Measurements from ENCODE around the gene GAS7. TPM values are rescaled to one million over a fixed set of nuclear protein-coding genes. Genes with fewer than 3 reads are reported as not detected.

The GAS7 gene
- total RNA-seq, 1 experiment from 2014 or later, result 4.1 TPM

- H3K36me3 ChIP-seq (ENCODE audit: control insufficient read depth in 1 of 2, insufficient read depth in 2 of 2, low read length in 2 of 2), result no peaks in the 10 kb centered on the region
- H3K4me2 ChIP-seq (ENCODE audit: low read length), result no peak overlapping the region
- no peak overlapping the region for H3K27ac ChIP-seq (ENCODE audit: low read depth, low read length)
- no peaks in the 10 kb centered on the region for H3K9me2 ChIP-seq (ENCODE audit: insufficient read depth)
- ChIA-PET CTCF (no interaction called here), POLR2A (no interaction called here), RAD21 (ENCODE audit: low non-redundant PET in 1 of 2, low total read pairs in 2 of 2, uncharacterized antibody in 2 of 2, unreplicated experiment in 2 of 2) (no interaction called here)
- H2AFZ ChIP-seq (ENCODE audit: low read depth, low read length, poor library complexity, severe bottlenecking), result no peak overlapping the region
- H3K4me1 ChIP-seq (ENCODE audit: control insufficient read depth in 1 of 2, insufficient read depth in 2 of 2, low read length in 2 of 2), result no peaks in the 10 kb centered on the region
- intact Hi-C loops (cut with micrococcal nuclease), result no loop called here
- ATAC-seq (no peak), DNase-seq (ENCODE audit: low read depth, low spot score) (no peak)
- no peak overlapping the region for H3K4me3 ChIP-seq (replicated peaks in 1 of 2; ENCODE audit: low read depth in 1 of 2, low read length in 2 of 2)
- H3K79me2 ChIP-seq (ENCODE audit: insufficient read depth, low read length), result no peaks in the 10 kb centered on the region
- no peak overlapping the region for H3K9ac ChIP-seq (ENCODE audit: low read length)
- no TSS peak for BruUV-seq (replicated peaks)
- no peaks in the 10 kb centered on the region for H4K20me1 ChIP-seq (ENCODE audit: insufficient read depth)
- TF ChIP-seq POLR2AphosphoS5 (IDR thresholded peaks at IDR 0.05; ENCODE audit: low read depth, low read length) (no peak), ZFX (IDR thresholded peaks at IDR 0.05) (no peak), SRF (IDR thresholded peaks at IDR 0.05; ENCODE audit: low read depth) (no peak), REST (IDR thresholded peaks at IDR 0.05; ENCODE audit: low read depth) (no peak), ZNF274 (IDR thresholded peaks at IDR 0.05; ENCODE audit: low read depth, low read length) (no peak), ELF1 (IDR thresholded peaks at IDR 0.05; ENCODE audit: borderline replicate concordance, low read depth) (no peak), ATF3 (IDR thresholded peaks at IDR 0.05) (no peak), MAX (IDR thresholded peaks at IDR 0.05) (no peak), RAD21 (IDR thresholded peaks at IDR 0.05; ENCODE audit: low read depth) (no peak), CTCF (IDR thresholded peaks at IDR 0.05 in 2 of 3, conservative IDR thresholded peaks at IDR 0.05 in 1 of 3; ENCODE audit: borderline replicate concordance in 1 of 3, insufficient read depth in 1 of 3, low read depth in 2 of 3, low read length in 2 of 3) (no peak), EGR1 (IDR thresholded peaks at IDR 0.05; ENCODE audit: low read depth) (no peak), EZH2 (IDR thresholded peaks at IDR 0.05) (no peak), CEBPB (IDR thresholded peaks at IDR 0.05; ENCODE audit: low read depth) (no peak), JUND (IDR thresholded peaks at IDR 0.05) (no peak), SP1 (IDR thresholded peaks at IDR 0.05; ENCODE audit: low read depth) (no peak), TCF7L2 (IDR thresholded peaks at IDR 0.05; ENCODE audit: borderline replicate concordance, extremely low read depth, insufficient read depth, insufficient read length) (no peak), SIN3A (IDR thresholded peaks at IDR 0.05; ENCODE audit: low read depth) (no peak), FOSL1 (IDR thresholded peaks at IDR 0.05; ENCODE audit: low read depth) (no peak), YY1 (IDR thresholded peaks at IDR 0.05; ENCODE audit: extremely low read depth, insufficient replicate concordance, low read depth, low read length) (no peak)
- H3K9me3 ChIP-seq (ENCODE audit: control insufficient read depth in 1 of 2, insufficient read depth in 1 of 2, low read depth in 1 of 2, low read length in 2 of 2), result no peaks in the 10 kb centered on the region
- peaks cover 19% of the 10 kb centered on the region; the same call in 1 of the 2 replicates for H3K27me3 ChIP-seq (ENCODE audit: insufficient read depth, low read length)
Observed at GRCh38 chr17:9951803-9952202, 246.6 kb downstream of the GAS7 start.

Measured in HCT116 (cell line).